Kidney epithelial cell (primary cell): ENCODE measurements around the gene JUND. TPM values are rescaled to one million over a fixed set of nuclear protein-coding genes. Genes with fewer than 3 reads are reported as not detected.

ENCODE experiments used
- DNase-seq: peaks from one replicate; pipeline ENCODE4 v3.0.0-alpha.2; 2010; ENCODE audit warnings: low read depth
- H3K27me3 ChIP-seq: 2 replicates; pipeline ENCODE4 v1.6.0; 2011; ENCODE audit warnings: low read length; ENCODE audit not compliant: control insufficient read depth, insufficient read depth
- H3K36me3 ChIP-seq: 2 replicates; pipeline ENCODE4 v1.5.1; 2011; ENCODE audit warnings: low read length; ENCODE audit not compliant: control insufficient read depth, insufficient read depth
- H3K4me3 ChIP-seq: 2 replicates; pipeline ENCODE4 v1.5.1; 2011; ENCODE audit warnings: low read depth, mild to moderate bottlenecking, control low read depth, low read length
- CTCF ChIP-seq: IDR thresholded peaks from 2 replicates; pipeline ENCODE4 v1.5.1; 2011; ENCODE audit warnings: mild to moderate bottlenecking, moderate library complexity, low read length, control low read depth, inconsistent platforms; ENCODE audit not compliant: insufficient read depth, poor library complexity, severe bottlenecking
- total RNA-seq: library from RNA; depleted of rRNA; stranded (reverse); fragments of >200 nt; gene quantifications from 2 replicates; pipeline ENCODE4 v1.2.3, GENCODE V29; 2015

JUND gene
- total RNA-seq, 1 donor from 2014 or later, result 262 TPM

GRCh38 chr19:18300930-18301717 lies 19.7 kb upstream of the JUND start:
- Histone ChIP-seq H3K4me3 (no peak overlapping the region), H3K27me3 (no peaks in the 10 kb centered on the region), H3K36me3 (no peaks in the 10 kb centered on the region)
- no peak for TF ChIP-seq CTCF
- DNase-seq, result no peak

DNA sequence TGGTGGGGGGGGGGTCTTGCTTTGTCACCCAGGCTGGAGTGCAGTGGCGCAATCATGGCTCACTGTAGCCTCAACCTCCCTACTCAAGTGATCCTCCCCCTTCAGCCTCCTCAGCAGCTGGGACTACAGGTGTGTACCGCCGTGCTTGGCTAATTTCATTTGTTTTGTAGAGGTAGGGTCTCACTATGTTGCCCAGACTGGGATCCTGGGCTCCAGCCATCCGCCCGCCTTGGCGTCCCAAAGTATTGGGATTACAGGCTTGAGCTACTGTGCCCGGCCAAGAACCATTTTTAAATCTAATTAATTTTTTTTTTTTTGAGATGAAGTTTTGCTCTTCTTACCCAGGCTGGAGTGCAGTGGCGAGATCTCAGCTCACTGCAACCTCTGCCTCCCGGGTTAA lies 18.2 kb upstream of the JUND start:
- H3K36me3 ChIP-seq, result no peaks in the 10 kb centered on the region
- H3K4me3 ChIP-seq, result no peak overlapping the region
- H3K27me3 ChIP-seq, result no peaks in the 10 kb centered on the region
- no peak for TF ChIP-seq CTCF
- no peak for DNase-seq

DNA sequence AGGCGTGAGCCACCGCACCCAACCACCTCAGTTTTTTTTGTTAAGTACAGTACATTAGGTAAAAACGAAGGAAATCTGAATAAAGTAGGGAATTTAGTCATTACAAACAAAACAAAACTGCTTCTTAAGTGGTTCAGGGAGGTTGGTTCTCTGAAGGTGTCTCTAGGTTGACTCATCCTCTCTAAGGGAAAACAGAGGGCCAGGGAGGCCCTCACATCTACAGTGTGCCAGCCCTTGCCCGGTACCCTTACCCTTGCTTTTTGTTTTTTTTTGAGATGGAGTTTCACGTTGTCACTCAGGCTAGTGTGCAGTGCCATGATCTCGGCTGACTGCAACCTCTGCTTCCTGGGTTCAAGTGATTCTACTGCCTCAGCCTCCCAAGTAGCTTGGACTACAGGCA lies 17.2 kb upstream of the JUND start:
- DNase-seq, result no peak
- Histone ChIP-seq H3K27me3 (no peaks in the 10 kb centered on the region), H3K36me3 (no peaks in the 10 kb centered on the region), H3K4me3 (no peak overlapping the region)
- TF ChIP-seq CTCF, result no peak

- DNase-seq, result no peak
- H3K27me3 ChIP-seq, result no peaks in the 10 kb centered on the region
- no peaks in the 10 kb centered on the region for H3K36me3 ChIP-seq
- TF ChIP-seq CTCF, result no peak
- H3K4me3 ChIP-seq, result no peak overlapping the region
Measured at GRCh38 chr19:18297308-18297707, 15.9 kb upstream of the JUND start.

DNA sequence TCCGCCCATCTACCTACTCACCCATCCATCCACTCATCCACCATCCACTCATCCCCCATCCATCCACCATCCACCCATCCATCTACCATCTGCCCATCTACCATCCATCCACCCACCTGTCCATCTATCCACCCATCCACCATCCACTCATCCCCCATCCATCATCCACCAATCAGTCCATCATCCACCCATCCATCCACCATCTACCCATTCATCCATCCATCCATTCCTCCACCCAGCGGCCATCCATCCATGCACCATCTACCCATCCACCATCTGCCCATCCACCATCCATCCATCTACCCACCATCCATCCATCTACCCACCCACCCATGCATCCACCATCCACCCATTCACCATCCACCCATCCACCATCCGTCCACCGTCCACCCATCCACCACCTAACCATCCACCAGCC lies 13.6 kb upstream of the JUND start:
- no peaks in the 10 kb centered on the region for H3K36me3 ChIP-seq
- no peak for DNase-seq
- H3K4me3 ChIP-seq, result no peak overlapping the region
- TF ChIP-seq CTCF, result no peak
- no peaks in the 10 kb centered on the region for H3K27me3 ChIP-seq

DNA sequence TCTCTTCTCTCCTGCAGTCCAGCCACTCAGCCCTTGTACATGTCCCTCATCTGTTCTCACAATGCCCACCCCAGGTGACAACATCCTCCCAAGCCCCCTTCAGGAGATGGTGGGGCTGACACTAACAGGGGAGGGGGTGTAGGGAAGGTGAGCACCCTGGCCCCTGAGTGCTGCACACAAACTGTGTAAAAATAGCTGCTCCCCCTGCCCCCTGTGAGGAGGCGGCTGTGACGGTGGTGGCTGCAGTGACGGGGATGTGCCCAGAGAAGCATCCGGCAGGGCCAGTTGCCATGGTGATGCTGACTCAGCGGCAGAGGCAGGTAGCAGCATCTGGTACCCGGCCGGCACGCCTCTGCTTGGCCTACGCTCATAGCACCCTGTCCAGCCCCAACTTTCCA lies 13.0 kb upstream of the JUND start:
- no peak for TF ChIP-seq CTCF
- DNase-seq, result no peak
- Histone ChIP-seq H3K27me3 (no peaks in the 10 kb centered on the region), H3K4me3 (no peak overlapping the region), H3K36me3 (no peaks in the 10 kb centered on the region)
